NB4 (cell line): Measurements from ENCODE around the gene UBE2J2.

Source experiments
- DNase-seq: peaks from one replicate; pipeline ENCODE4 v3.0.0; 2010; ENCODE audit warnings: low read depth
- H3K4me3 ChIP-seq: one replicate; pipeline ENCODE4 v1.5.1; 2011; ENCODE audit warnings: mild to moderate bottlenecking, low read depth, low read length, moderate library complexity
- MYC ChIP-seq: IDR thresholded peaks from 2 replicates; pipeline ENCODE4 v1.6.1; 2011; ENCODE audit warnings: low read depth, low read length
- POLR2A ChIP-seq: IDR thresholded peaks from 2 replicates; pipeline ENCODE4 v1.6.1; 2011; ENCODE audit warnings: mild to moderate bottlenecking; ENCODE audit not compliant: insufficient read length; ENCODE audit errors: extremely low read depth
- TF ChIP-seq, protein P1 (sequence below): IDR thresholded peaks from one replicate; pipeline ENCODE4 v1.5.1; 2012; ENCODE audit warnings: low read depth, low read length
- TF ChIP-seq, protein P2 (sequence below): IDR thresholded peaks from 2 replicates; pipeline ENCODE4 v1.6.1; 2011; ENCODE audit warnings: low read depth, low read length

UBE2J2 gene

DNA sequence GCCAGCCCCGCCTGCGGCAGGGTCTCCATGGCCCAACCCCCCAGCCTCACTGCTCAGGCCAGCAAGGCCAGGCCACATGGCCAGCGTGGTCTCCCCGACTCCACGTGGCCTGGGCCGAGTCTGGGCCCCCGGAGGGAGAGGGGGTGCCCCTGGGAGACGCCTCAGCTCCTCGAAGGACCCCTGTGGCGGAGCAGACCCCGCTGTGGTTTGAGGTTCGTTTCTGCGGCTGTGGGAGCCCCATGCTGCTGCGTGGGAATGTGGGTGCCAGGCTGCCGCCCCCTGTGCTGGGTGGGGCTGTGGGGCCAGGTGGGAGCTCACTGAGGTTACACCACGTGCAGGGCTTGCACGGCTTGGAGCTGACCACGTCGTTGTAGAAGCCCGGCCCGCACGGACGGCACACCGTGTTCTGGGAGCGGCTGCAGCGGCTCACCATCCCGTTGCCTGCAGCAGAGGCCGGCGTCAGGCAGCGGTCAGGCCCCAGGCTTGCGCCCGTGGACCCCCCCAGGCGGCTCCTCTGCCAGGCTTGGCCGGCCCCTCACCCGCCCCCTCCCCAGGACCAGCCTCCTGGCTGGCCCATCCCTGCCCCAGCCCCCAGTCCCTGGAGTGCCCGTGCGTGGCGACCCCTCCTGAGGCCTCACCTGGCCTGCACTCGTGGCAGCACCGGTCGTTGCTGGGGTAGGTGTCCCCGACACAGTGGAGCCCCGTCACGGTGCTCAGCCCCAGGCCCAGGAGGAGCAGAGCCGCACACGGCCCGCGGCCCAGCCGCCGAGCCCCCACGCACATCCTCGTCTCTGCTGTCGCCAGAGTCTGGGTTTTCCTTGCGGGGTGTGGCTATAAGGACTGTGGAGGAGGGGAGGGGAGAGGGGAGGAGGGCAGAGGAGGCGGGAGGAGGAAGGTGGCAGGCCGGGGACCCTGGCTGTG is 60.0 kb downstream of the UBE2J2 start, which contains the start of gene TNFRSF4:
TSS of gene TNFRSF4 (minus strand) at position 809 of the 921 bp plus-strand sequence. CDS start at position 783, 26 bp downstream.
- DNase-seq, result peak; percentile 75
- H3K4me3 ChIP-seq, result no peak within 1 kb of the TSS
- TF ChIP-seq POLR2A, result no peak
- TF ChIP-seq, protein P1, sequence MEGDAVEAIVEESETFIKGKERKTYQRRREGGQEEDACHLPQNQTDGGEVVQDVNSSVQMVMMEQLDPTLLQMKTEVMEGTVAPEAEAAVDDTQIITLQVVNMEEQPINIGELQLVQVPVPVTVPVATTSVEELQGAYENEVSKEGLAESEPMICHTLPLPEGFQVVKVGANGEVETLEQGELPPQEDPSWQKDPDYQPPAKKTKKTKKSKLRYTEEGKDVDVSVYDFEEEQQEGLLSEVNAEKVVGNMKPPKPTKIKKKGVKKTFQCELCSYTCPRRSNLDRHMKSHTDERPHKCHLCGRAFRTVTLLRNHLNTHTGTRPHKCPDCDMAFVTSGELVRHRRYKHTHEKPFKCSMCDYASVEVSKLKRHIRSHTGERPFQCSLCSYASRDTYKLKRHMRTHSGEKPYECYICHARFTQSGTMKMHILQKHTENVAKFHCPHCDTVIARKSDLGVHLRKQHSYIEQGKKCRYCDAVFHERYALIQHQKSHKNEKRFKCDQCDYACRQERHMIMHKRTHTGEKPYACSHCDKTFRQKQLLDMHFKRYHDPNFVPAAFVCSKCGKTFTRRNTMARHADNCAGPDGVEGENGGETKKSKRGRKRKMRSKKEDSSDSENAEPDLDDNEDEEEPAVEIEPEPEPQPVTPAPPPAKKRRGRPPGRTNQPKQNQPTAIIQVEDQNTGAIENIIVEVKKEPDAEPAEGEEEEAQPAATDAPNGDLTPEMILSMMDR, result no peak
- TF ChIP-seq MYC, result peak; percentile 91
- TF ChIP-seq, protein P2, sequence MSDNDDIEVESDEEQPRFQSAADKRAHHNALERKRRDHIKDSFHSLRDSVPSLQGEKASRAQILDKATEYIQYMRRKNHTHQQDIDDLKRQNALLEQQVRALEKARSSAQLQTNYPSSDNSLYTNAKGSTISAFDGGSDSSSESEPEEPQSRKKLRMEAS, result peak; percentile 89

DNA sequence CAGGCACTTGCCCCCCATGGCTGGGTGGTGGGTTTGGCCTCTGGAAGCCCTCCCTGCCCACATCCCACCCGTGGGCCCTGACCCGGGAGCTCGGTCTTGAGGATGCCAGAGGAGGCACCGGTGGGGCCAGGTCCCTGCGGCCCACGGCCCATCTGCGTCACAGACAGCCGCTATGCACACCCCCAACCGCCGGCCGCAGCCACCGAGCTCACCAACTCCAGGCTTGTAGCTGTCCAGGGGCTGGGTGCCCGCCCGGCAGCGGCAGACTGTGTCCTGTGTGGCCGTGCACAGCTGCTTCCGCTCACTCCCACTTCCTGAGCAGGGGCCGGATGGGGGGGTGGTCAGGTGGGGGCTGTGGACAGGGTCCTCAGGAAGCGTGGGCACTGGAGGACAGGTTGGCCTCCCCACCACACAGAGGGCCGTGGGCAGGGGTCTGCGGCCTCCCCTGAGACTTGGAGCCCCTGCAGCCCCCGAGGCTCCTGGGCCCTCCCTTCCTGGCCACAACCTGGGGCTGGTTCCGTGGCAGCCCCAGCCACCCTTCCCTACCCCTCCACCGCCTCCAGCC is 60.8 kb downstream of the UBE2J2 start:
- peak; percentile 90 for DNase-seq
- TF ChIP-seq, protein P1, result no peak
- TF ChIP-seq MYC, result peak; percentile 65; the same call in 1 of the 2 replicates
- TF ChIP-seq, protein P2, result peak; percentile 65; the same call in 1 of the 2 replicates
- TF ChIP-seq POLR2A, result no peak

DNA sequence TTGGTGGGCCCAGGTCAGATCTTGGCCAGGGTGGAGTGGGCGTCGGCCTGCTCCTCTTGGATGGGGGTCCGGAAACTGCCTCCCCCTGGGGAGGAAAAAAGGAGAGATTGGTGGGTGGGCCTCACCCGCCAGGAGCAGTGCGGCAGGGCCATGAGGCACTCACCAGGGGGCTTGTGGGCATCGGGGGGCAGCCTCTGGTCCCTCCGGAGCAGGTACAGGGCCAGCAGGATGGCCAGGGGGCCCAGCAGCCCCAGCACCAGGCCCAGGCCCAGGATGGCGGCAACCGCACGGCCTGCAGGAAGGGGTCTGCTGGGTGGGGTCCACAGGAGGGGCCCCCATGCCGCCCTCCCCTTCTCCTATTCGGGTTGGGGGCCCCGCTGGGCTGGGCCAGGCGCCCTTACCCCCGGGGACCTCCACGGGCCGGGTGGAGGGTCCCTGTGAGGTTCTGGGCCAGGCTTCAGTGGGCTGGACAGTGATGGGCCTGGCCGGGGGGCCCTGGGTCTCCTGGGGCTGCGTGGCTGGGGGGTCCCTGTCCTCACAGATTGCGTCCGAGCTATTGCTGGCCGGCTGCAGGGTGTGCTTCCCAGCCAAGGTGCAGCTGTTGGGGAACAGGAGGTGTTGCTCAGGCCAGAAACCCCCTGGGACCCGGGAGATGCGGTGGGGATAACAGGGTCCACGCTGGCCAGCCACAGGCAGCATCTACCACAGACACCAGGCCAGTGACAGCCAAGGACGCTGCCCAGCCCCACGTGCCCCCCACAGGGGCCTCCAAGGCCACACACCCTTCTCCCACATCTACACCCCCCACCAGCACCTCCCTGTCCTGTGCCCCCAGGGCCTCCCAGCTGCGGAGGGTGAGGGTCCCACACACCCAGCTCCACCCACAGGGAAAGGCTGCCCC is 61.9 kb downstream of the UBE2J2 start:
- H3K4me3 ChIP-seq, result no peak overlapping the region
- DNase-seq, result peak; percentile 20
- no peak for TF ChIP-seq MYC
- TF ChIP-seq, protein P2, result no peak
- TF ChIP-seq, protein P1, result no peak
- TF ChIP-seq POLR2A, result no peak

More for the DNA sequence above, 60.8 kb downstream of the UBE2J2 start:
- H3K4me3 ChIP-seq, result no peak overlapping the region

DNA sequence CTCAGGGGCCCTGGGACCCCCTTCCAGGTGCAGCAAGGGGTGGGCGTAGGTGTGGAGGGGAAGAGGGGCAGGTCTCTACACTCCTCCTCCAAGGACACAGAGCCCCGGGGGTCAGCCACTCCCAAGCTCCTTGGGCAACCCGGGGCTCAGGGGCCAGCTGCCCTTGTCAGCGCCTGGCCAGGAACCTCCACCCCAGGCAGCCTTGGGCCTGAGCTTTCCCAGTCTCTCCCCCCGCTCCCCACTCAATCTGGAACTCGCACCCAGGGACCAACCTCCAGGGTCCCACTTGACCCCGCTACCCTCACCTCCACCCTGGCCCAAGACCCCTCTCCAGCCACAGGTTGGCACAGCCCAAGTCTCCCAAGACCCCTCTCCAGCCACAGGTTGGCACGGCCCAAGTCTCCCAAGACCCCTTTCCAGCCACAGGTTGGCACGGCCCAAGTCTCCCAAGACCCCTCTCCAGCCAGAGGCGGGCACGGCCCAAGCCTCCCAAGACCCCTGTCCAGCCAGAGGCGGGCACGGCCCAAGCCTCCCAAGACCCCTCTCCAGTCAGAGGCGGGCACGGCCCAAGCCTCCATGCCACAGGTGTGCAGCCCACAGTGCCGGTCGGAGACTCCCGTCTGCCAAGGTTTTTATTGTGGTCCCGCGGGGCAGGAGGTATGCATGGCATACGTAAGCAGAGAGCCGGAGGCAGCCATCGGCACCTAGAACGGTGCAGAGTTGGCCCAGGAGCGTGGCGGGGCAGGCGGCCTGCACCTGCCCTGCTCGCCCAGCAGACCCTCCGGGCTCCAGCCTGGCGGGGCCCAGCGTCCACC is 62.7 kb downstream of the UBE2J2 start:
- TF ChIP-seq POLR2A, result no peak
- TF ChIP-seq MYC, result no peak
- TF ChIP-seq, protein P1, result no peak
- TF ChIP-seq, protein P2, result no peak
- H3K4me3 ChIP-seq, result no peak overlapping the region
- DNase-seq, result no peak
